SU-DHL-6 (cell line): ENCODE measurements around the gene ABCA3.

Source experiments
- H2AFZ ChIP-seq: fragments of 200-600 bp; sonication (generic); 2 replicates; pipeline ENCODE4 v1.6.1; 2014; ENCODE audit warnings: low read depth, mild to moderate bottlenecking, moderate library complexity, mixed read lengths, antibody characterized with exemption, low read length; ENCODE audit not compliant: severe bottlenecking
- H3F3A ChIP-seq: fragments of 200-600 bp; shearing (Covaris generic); 2 replicates; pipeline ENCODE4 v1.6.0; 2016; ENCODE audit warnings: antibody characterized with exemption, mild to moderate bottlenecking; ENCODE audit not compliant: insufficient read depth
- H3K27ac ChIP-seq: fragments of 200-600 bp; sonication (generic); 2 replicates; pipeline ENCODE4 v1.5.1; 2016; ENCODE audit warnings: low read depth, mild to moderate bottlenecking, low read length, moderate library complexity, mixed read lengths
- H3K27me3 ChIP-seq: fragments of 200-600 bp; sonication (generic), shearing (Covaris generic); 2 replicates; pipeline ENCODE4 v1.6.0; 2014; ENCODE audit warnings: mild to moderate bottlenecking, low read length
- H3K36me3 ChIP-seq: fragments of 200-600 bp; sonication (generic); 2 replicates; pipeline ENCODE4 v1.6.1; 2014; ENCODE audit warnings: mild to moderate bottlenecking, low read length, mixed read lengths
- H3K4me2 ChIP-seq: fragments of 300-600, 200-600 bp; shearing (Covaris generic), sonication (generic); 2 replicates; pipeline ENCODE4 v1.6.0; 2014; ENCODE audit warnings: low read length, low read depth, mild to moderate bottlenecking; ENCODE audit not compliant: poor library complexity, severe bottlenecking
- H3K4me3 ChIP-seq: fragments of 200-600 bp; sonication (generic); 2 replicates; pipeline ENCODE4 v1.5.1; 2014; ENCODE audit warnings: antibody characterized with exemption, low read length, mild to moderate bottlenecking, mixed read lengths; ENCODE audit not compliant: insufficient read depth, poor library complexity, severe bottlenecking
- H3K79me2 ChIP-seq: fragments of 200-600 bp; sonication (generic); 2 replicates; pipeline ENCODE4 v1.6.1; 2014; ENCODE audit warnings: mild to moderate bottlenecking, low read length, moderate library complexity; ENCODE audit not compliant: insufficient read depth
- H3K9ac ChIP-seq: fragments of 200-600 bp; sonication (generic); 2 replicates; pipeline ENCODE4 v1.7.0; 2014; ENCODE audit warnings: mild to moderate bottlenecking, low read length
- H3K9me2 ChIP-seq: fragments of 200-600 bp; sonication (generic); replicated peaks from 2 replicates; pipeline ENCODE4 v1.6.1; 2014; ENCODE audit warnings: low read length; ENCODE audit not compliant: insufficient read depth
- H3K9me3 ChIP-seq: fragments of 200-600 bp; sonication (generic); 2 replicates; pipeline ENCODE4 v1.6.1; 2014; ENCODE audit warnings: low read length, mixed read lengths; ENCODE audit not compliant: insufficient read depth
- H4K20me1 ChIP-seq: fragments of 200-600 bp; sonication (generic); 2 replicates; pipeline ENCODE4 v1.6.1; 2014; ENCODE audit warnings: low read depth, mild to moderate bottlenecking, antibody characterized with exemption, low read length, moderate library complexity, mixed read lengths
- CTCF ChIP-seq: fragments of 200-600 bp; sonication (generic); IDR thresholded peaks from one replicate; pipeline ENCODE4 v1.5.1; 2017; ENCODE audit warnings: antibody characterized with exemption, mild to moderate bottlenecking, low read length, moderate library complexity; ENCODE audit not compliant: insufficient read depth, poor library complexity, severe bottlenecking
- EZH2phosphoT487 ChIP-seq: fragments of 200-600 bp; sonication (generic), shearing (Covaris generic); conservative IDR thresholded peaks from 2 replicates; pipeline ENCODE4 v1.6.1; 2018; ENCODE audit warnings: mild to moderate bottlenecking, antibody characterized with exemption, low read length, moderate library complexity, mixed read lengths

The ABCA3 gene

GRCh38 chr16:2284001-2284770 lies 56.3 kb downstream of the ABCA3 start:
- no peak overlapping the region for H3K4me2 ChIP-seq
- no peak overlapping the region for H3K4me3 ChIP-seq
- no peaks in the 10 kb centered on the region for H3K79me2 ChIP-seq
- no peaks in the 10 kb centered on the region for H3F3A ChIP-seq
- H3K9me3 ChIP-seq, result no peaks in the 10 kb centered on the region
- H3K27me3 ChIP-seq, result no peaks in the 10 kb centered on the region
- H3K9me2 ChIP-seq, result no peaks in the 10 kb centered on the region
- no peak overlapping the region for H2AFZ ChIP-seq
- no peak overlapping the region for H3K27ac ChIP-seq
- TF ChIP-seq EZH2phosphoT487 (no peak), CTCF (no peak)
- H4K20me1 ChIP-seq, result no peaks in the 10 kb centered on the region
- H3K36me3 ChIP-seq, result no peaks in the 10 kb centered on the region
- H3K9ac ChIP-seq, result no peak overlapping the region

- Histone ChIP-seq H3K9me2 (no peaks in the 10 kb centered on the region), H4K20me1 (no peaks in the 10 kb centered on the region), H3K27ac (no peak overlapping the region), H3K4me3 (no peak overlapping the region), H2AFZ (no peak overlapping the region), H3K27me3 (no peaks in the 10 kb centered on the region), H3K9ac (no peak overlapping the region), H3K36me3 (no peaks in the 10 kb centered on the region), H3K79me2 (no peaks in the 10 kb centered on the region), H3K9me3 (no peaks in the 10 kb centered on the region), H3F3A (no peaks in the 10 kb centered on the region), H3K4me2 (no peak overlapping the region)
- TF ChIP-seq CTCF, result no peak
- TF ChIP-seq EZH2phosphoT487, result no peak
Observed at GRCh38 chr16:2282866-2283555, 57.5 kb downstream of the ABCA3 start.

- no peak overlapping the region for H3K27ac ChIP-seq
- no peaks in the 10 kb centered on the region for H3K79me2 ChIP-seq
- no peaks in the 10 kb centered on the region for H3K36me3 ChIP-seq
- H3K9me2 ChIP-seq, result no peaks in the 10 kb centered on the region
- no peak overlapping the region for H3K4me2 ChIP-seq
- no peak overlapping the region for H2AFZ ChIP-seq
- H3K9me3 ChIP-seq, result no peaks in the 10 kb centered on the region
- no peaks in the 10 kb centered on the region for H3F3A ChIP-seq
- TF ChIP-seq EZH2phosphoT487 (no peak), CTCF (no peak)
- no peak overlapping the region for H3K4me3 ChIP-seq
- H3K27me3 ChIP-seq, result no peaks in the 10 kb centered on the region
- H4K20me1 ChIP-seq, result no peaks in the 10 kb centered on the region
- H3K9ac ChIP-seq, result no peak overlapping the region
Observed at GRCh38 chr16:2282262-2282661, 58.3 kb downstream of the ABCA3 start.
